Peyer's patch (tissue), 4 donors: ENCODE data around the gene ITSN1.

Source experiments
- CTCF ChIP-seq, 6 experiments: fragments of 450-650 bp in 4 of 6; fragments of 200-600 bp in 2 of 6; sonication (generic) in 1 of 6; IDR thresholded peaks; one replicate each; pipeline ENCODE4 v1.5.1; 2017 to 2019; ENCODE audit warnings: antibody characterized with exemption in 6 of 6, mild to moderate bottlenecking in 3 of 6, moderate library complexity in 1 of 6
- POLR2A ChIP-seq, 2 donors: fragments of 450-650 bp; IDR thresholded peaks; one replicate each; pipeline ENCODE4 v1.5.1; 2017; ENCODE audit warnings: antibody characterized with exemption in 2 of 2, mild to moderate bottlenecking in 2 of 2, moderate library complexity in 2 of 2

DNA sequence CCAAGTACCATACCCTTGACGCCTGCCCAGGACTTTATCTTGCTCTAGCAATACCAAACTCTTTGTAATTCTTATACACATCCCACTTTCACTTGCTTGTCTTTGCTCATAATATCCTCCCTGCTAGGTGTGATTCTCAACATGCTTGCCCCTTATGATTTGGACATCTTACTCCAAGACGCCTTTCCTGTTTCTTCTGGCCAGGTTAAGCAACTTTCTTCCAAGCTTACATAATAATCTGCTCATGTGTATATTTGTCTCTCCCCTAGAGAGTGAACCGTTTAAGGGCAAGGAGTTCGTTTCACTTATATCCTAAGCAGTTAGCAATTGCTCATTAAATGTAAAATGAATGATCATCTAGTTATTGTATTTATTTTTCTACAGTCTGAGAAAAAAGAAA, 22.6 kb upstream of the ITSN1 start:
- no peak for TF ChIP-seq CTCF (IDR thresholded peaks at IDR 0.05)
- no peak for TF ChIP-seq POLR2A (IDR thresholded peaks at IDR 0.05)
